WTC11 (cell line): Measurements from ENCODE around the gene SIGLEC10. TPM values are rescaled to one million over a fixed set of nuclear protein-coding genes. Genes with fewer than 3 reads are reported as not detected.

Experiments
- ATAC-seq: fragments of 200-7000 bp; cut with Tn5 transposase; 2 replicates; pipeline ENCODE4 v1.10.0; 2021; ENCODE audit warnings: mild to moderate bottlenecking, moderate library complexity
- CTCF ChIA-PET: fragments of 300-600 bp; sonication (Branson Sonifier 250); formaldehyde crosslinking; loops from one replicate; lab custom pipeline; 2021; ENCODE audit warnings: antibody characterized with exemption; lab: Charles Lee
- POLR2A ChIA-PET: fragments of 350-600 bp; sonication (Branson Sonifier 250); formaldehyde crosslinking; loops from one replicate; lab custom pipeline; 2021; ENCODE audit warnings: antibody characterized with exemption; lab: Charles Lee
- DNase-seq: peaks from one replicate; pipeline ENCODE4 v3.0.0; 2021; ENCODE audit warnings: low spot score
- H3K27ac Mint-ChIP-seq: 2 replicates; pipeline ENCODE4 v1.8.0; 2021; ENCODE audit warnings: mixed read lengths
- H3K27me3 Mint-ChIP-seq: 2 replicates; pipeline ENCODE4 v1.8.0; 2021; ENCODE audit warnings: low read depth, mild to moderate bottlenecking, moderate library complexity, mixed read lengths
- H3K36me3 Mint-ChIP-seq: 2 replicates; pipeline ENCODE4 v1.8.0; 2021; ENCODE audit warnings: mixed read lengths
- H3K4me1 Mint-ChIP-seq: 2 replicates; pipeline ENCODE4 v1.8.0; 2022; ENCODE audit warnings: mixed read lengths
- H3K4me3 Mint-ChIP-seq: 2 replicates; pipeline ENCODE4 v1.8.0; 2021; ENCODE audit warnings: mild to moderate bottlenecking, moderate library complexity, mixed read lengths
- H3K9me3 Mint-ChIP-seq: 2 replicates; pipeline ENCODE4 v1.8.0; 2021; ENCODE audit warnings: mixed read lengths
- ATF1 ChIP-seq: sonication (generic); formaldehyde crosslinking; IDR thresholded peaks from 2 replicates; pipeline ENCODE4 v1.8.1; 2023; ENCODE audit warnings: mild to moderate bottlenecking, moderate library complexity, missing genetic modification reagents
- ESRRA ChIP-seq: sonication (generic); formaldehyde crosslinking; IDR thresholded peaks from 2 replicates; pipeline ENCODE4 v1.8.1; 2022; ENCODE audit warnings: mild to moderate bottlenecking, missing genetic modification reagents, borderline replicate concordance
- GABPB1 ChIP-seq: sonication (generic); formaldehyde crosslinking; IDR thresholded peaks from 2 replicates; pipeline ENCODE4 v1.8.1; 2023; ENCODE audit warnings: mild to moderate bottlenecking, missing genetic modification reagents
- JAZF1 ChIP-seq: fragments of 250-450 bp; sonication (Bioruptor Pico); IDR thresholded peaks from 2 replicates; pipeline ENCODE4 v1.9.0; 2021; ENCODE audit warnings: moderate library complexity, mild to moderate bottlenecking, inconsistent platforms
- KAT7 ChIP-seq: sonication (generic); formaldehyde crosslinking; IDR thresholded peaks from 2 replicates; pipeline ENCODE4 v1.8.1; 2023; ENCODE audit warnings: missing genetic modification reagents, mild to moderate bottlenecking, borderline replicate concordance
- MXD4 ChIP-seq: fragments of 250-450 bp; sonication (Bioruptor Pico); IDR thresholded peaks from 2 replicates; pipeline ENCODE4 v1.8.0; 2021; ENCODE audit warnings: mild to moderate bottlenecking, moderate library complexity, borderline replicate concordance
- MYBL2 ChIP-seq: sonication (generic); formaldehyde crosslinking; IDR thresholded peaks from 2 replicates; pipeline ENCODE4 v1.8.1; 2023; ENCODE audit warnings: mild to moderate bottlenecking, moderate library complexity, missing genetic modification reagents
- RORB ChIP-seq: fragments of 250-450 bp; sonication (Bioruptor Pico); IDR thresholded peaks from 2 replicates; pipeline ENCODE4 v1.9.0; 2021; ENCODE audit warnings: mild to moderate bottlenecking
- SMAD3 ChIP-seq: sonication (generic); formaldehyde crosslinking; IDR thresholded peaks from 2 replicates; pipeline ENCODE4 v1.8.0; 2022; ENCODE audit warnings: missing genetic modification reagents, mild to moderate bottlenecking, borderline replicate concordance
- TP53 ChIP-seq: sonication (generic); formaldehyde crosslinking; IDR thresholded peaks from 2 replicates; pipeline ENCODE4 v1.8.1; 2023; ENCODE audit warnings: mild to moderate bottlenecking, missing genetic modification reagents
- ZNF138 ChIP-seq: sonication (generic); formaldehyde crosslinking; conservative IDR thresholded peaks from 2 replicates; pipeline ENCODE4 v1.8.1; 2022; ENCODE audit warnings: mild to moderate bottlenecking, moderate library complexity, missing genetic modification reagents
- ZSCAN18 ChIP-seq: fragments of 250-450 bp; sonication (Bioruptor Pico); IDR thresholded peaks from 2 replicates; pipeline ENCODE4 v2.1.2; 2022; ENCODE audit warnings: mild to moderate bottlenecking, moderate library complexity
- total RNA-seq: library from RNA; stranded (reverse); gene quantifications from 3 replicates; pipeline ENCODE4 v1.2.3, GENCODE V29; 2021
- TF ChIP-seq, protein P1 (sequence below): sonication (generic); formaldehyde crosslinking; IDR thresholded peaks from 2 replicates; pipeline ENCODE4 v1.8.1; 2023; ENCODE audit warnings: mild to moderate bottlenecking, missing genetic modification reagents, borderline replicate concordance
- TF ChIP-seq, protein P2 (sequence below): sonication (generic); formaldehyde crosslinking; IDR thresholded peaks from 2 replicates; pipeline ENCODE4 v1.8.0; 2022; ENCODE audit warnings: mild to moderate bottlenecking, missing genetic modification reagents

Gene SIGLEC10
- total RNA-seq, 1 experiment from 2014 or later = not detected

GRCh38 chr19:51365965-51366388 is 51.5 kb downstream of the SIGLEC10 start, which contains the start of gene ETFB (continued):
- TF ChIP-seq, protein P1, sequence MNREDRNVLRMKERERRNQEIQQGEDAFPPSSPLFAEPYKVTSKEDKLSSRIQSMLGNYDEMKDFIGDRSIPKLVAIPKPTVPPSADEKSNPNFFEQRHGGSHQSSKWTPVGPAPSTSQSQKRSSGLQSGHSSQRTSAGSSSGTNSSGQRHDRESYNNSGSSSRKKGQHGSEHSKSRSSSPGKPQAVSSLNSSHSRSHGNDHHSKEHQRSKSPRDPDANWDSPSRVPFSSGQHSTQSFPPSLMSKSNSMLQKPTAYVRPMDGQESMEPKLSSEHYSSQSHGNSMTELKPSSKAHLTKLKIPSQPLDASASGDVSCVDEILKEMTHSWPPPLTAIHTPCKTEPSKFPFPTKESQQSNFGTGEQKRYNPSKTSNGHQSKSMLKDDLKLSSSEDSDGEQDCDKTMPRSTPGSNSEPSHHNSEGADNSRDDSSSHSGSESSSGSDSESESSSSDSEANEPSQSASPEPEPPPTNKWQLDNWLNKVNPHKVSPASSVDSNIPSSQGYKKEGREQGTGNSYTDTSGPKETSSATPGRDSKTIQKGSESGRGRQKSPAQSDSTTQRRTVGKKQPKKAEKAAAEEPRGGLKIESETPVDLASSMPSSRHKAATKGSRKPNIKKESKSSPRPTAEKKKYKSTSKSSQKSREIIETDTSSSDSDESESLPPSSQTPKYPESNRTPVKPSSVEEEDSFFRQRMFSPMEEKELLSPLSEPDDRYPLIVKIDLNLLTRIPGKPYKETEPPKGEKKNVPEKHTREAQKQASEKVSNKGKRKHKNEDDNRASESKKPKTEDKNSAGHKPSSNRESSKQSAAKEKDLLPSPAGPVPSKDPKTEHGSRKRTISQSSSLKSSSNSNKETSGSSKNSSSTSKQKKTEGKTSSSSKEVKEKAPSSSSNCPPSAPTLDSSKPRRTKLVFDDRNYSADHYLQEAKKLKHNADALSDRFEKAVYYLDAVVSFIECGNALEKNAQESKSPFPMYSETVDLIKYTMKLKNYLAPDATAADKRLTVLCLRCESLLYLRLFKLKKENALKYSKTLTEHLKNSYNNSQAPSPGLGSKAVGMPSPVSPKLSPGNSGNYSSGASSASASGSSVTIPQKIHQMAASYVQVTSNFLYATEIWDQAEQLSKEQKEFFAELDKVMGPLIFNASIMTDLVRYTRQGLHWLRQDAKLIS = no peak
- TF ChIP-seq, protein P2, sequence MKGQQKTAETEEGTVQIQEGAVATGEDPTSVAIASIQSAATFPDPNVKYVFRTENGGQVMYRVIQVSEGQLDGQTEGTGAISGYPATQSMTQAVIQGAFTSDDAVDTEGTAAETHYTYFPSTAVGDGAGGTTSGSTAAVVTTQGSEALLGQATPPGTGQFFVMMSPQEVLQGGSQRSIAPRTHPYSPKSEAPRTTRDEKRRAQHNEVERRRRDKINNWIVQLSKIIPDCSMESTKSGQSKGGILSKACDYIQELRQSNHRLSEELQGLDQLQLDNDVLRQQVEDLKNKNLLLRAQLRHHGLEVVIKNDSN (CRISPR knock-in tag) = 0 out of 2 replicates have a peak, but pooled peaks have one; percentile 11
- TF ChIP-seq ZSCAN18 (CRISPR knock-in tag) = no peak
- TF ChIP-seq ZNF138 (CRISPR knock-in tag) = no peak
- TF ChIP-seq KAT7 = no peak
- no peak for TF ChIP-seq RORB
- TF ChIP-seq SMAD3 (CRISPR knock-in tag) = 0 out of 2 replicates have a peak, but pooled peaks have one; percentile 76
- no peak for TF ChIP-seq ESRRA (CRISPR knock-in tag)
- TF ChIP-seq ATF1 (CRISPR knock-in tag) = no peak

- Mint-ChIP-seq H3K9me3 (no peaks in the 10 kb centered on the region), H3K36me3 (no peaks in the 10 kb centered on the region), H3K4me1 (peaks cover 33% of the 10 kb centered on the region), H3K4me3 (peak overlapping the region; percentile 99), H3K27ac (peak overlapping the region; percentile 61; the same call in 1 of the 2 replicates), H3K27me3 (peaks cover 3% of the 10 kb centered on the region)
- TF ChIP-seq SMAD3 (CRISPR knock-in tag) (no peak), GABPB1 (CRISPR knock-in tag) (peak; percentile 23; the same call in 1 of the 2 replicates)
- POLR2A ChIA-PET = interaction anchor here (0.5 to 1.6 kb wide), 5 partner anchors 23 to 996 kb away, joined by 3 to 6 read pairs (median 4); partner anchors contain the start of genes C19orf84 and VSIG10L
- ATAC-seq (no peak), DNase-seq (no peak)
- CTCF ChIA-PET = interaction anchor here (0.7 to 1.6 kb wide), 8 partner anchors 26 to 296 kb away, joined by 3 to 13 read pairs (median 4); no protein-coding TSS in a partner anchor
Measured at GRCh38 chr19:51365211-51365964, 52.1 kb downstream of the SIGLEC10 start.

- ChIA-PET CTCF (interaction anchor here (0.6 to 2.1 kb wide), 2 partner anchors 24 to 206 kb away, joined by 3 to 9 read pairs; partner anchors contain the start of gene VSIG10L), POLR2A (no interaction called here)
- Mint-ChIP-seq H3K27ac (no peak overlapping the region), H3K36me3 (no peaks in the 10 kb centered on the region), H3K27me3 (no peaks in the 10 kb centered on the region; the same call in 1 of the 2 replicates), H3K9me3 (no peaks in the 10 kb centered on the region), H3K4me1 (peaks cover 31% of the 10 kb centered on the region), H3K4me3 (peak overlapping the region; percentile 34; the same call in 1 of the 2 replicates)
- ATAC-seq (no peak), DNase-seq (no peak)
- no peak for TF ChIP-seq KAT7
- no peak for TF ChIP-seq MYBL2 (CRISPR knock-in tag)
- TF ChIP-seq JAZF1 = no peak
- no peak for TF ChIP-seq TP53
- TF ChIP-seq MXD4 = no peak
Measured at GRCh38 chr19:51364200-51365106, 53.0 kb downstream of the SIGLEC10 start.
